SH-SY5Y (cell line): ENCODE measurements around the gene TCF12.

Source experiments
- GATA2 ChIP-seq: IDR thresholded peaks from 2 replicates; pipeline ENCODE4 v1.6.1; 2011; ENCODE audit warnings: mild to moderate bottlenecking, low read depth, low read length
- GATA3 ChIP-seq: IDR thresholded peaks from 2 replicates; pipeline ENCODE4 v1.6.1; 2011; ENCODE audit warnings: low read depth, mild to moderate bottlenecking, low read length, moderate library complexity

DNA sequence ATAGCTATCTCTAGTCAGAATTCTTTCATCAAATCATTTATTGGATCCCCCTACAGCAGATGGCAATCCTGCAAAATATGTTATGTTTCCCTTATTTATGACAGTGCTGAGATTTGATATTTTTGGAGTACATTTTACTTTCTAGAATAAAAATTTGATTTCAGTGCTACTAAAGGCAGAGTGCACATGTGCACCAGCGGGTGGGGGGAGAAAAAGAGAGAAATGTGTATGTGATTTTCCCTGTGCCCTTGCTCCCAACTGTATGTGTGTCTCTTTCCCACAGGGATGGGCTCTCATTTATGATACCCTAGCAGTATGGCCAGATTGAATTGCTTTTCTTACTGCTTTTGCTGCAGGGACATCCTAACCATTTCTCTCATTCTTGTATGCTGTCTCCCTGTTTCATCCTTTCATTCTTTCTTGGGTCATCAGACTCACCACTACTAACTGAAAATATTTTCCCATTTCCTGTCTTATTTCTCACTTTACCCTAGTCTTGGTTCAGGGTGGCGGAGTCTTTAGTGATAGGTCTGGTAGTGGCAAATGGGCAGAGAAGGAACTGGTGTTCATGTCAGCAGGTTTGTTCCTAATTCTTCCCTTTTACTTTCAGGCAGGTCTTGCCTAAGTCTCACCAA, 140.7 kb downstream of the TCF12 start:
- TF ChIP-seq GATA3: no peak
- no peak for TF ChIP-seq GATA2
